HG03521 (cell line): Measurements from ENCODE around the gene CCR2.

Experiments
- ATAC-seq: cut with Tn5 transposase; IDR thresholded peaks from one replicate; pipeline ENCODE4 v1.9.1; 2021; ENCODE audit warnings: mild to moderate bottlenecking, moderate library complexity; ENCODE audit not compliant: unreplicated experiment

CCR2 gene

DNA sequence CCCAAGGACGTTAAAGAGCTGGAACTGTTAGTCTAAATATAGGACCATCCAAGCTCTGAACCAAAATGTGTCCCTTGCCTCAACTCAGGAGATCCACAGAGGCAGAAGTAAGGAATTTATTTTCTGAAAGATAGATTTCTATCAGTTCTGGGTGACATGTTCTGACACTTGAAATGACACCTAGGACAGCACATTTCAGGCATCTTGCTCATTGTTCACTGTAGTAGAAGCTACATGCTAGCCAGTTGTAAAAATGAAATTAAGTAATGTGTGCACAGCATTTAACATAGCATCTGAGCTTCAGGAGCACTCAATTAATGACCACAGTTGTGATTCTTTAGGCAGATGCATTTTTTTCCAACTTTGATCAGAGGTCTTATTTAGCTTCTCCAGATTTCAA lies 567 bp downstream of the CCR2 start:
- no peak for ATAC-seq

DNA sequence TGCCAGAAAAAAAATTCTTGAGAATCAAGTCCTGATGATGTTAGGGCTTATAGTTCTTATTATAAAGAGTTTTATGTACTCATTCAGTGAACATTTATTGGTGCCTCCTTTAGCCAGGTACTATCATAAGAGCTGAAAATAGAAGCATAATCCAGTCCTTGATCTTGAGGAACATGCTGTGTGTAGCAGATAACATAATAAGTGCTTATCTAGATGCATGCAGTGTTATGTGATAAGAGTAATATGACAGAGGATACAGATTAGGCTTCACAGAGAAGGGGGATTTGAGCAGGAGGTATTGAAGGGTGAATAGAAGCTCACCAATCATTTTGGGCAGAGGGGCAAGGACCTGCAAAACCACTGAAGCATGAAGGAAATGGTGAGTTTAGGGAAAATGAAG lies 1.1 kb downstream of the CCR2 start:
- no peak for ATAC-seq

DNA sequence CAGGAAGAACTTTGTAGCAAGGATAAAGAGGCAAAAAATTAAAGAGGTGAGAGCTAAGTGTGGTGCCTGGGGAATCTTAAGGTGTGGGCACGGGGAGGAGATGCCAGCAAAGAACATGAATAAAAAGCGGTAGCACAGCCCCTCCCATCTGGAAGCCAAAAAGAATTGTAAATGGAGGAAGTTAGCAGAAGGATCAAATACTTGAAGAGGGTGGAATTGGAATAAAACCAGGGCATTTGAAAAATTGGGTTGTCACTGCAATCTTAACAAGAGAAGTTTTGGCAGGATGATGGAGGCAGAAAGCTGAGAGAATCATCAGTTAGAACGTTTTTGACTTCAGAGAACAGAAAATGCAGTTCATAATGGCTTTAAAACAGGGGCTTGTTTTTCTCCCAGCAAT lies 2.4 kb downstream of the CCR2 start:
- no peak for ATAC-seq

DNA sequence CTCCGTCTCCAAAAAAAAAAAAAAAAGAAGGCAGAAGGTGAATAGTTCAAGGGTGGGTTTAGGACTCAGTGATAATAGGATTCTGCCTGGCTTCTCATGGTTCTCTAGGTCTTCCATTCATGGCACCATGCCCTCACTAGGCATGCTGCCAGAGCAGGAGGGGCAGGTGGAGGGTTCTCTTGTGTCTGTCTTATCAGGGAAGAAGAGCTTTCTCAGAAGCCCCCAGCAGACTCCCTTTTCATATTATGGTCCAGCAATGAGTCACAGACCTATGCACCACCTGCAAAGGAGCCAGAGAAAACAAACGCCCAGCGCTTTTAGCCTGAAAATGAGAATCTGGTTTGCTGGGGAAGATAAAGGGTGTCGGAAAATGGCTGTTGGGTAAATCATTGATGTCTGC lies 3.0 kb downstream of the CCR2 start:
- ATAC-seq, result no peak

DNA sequence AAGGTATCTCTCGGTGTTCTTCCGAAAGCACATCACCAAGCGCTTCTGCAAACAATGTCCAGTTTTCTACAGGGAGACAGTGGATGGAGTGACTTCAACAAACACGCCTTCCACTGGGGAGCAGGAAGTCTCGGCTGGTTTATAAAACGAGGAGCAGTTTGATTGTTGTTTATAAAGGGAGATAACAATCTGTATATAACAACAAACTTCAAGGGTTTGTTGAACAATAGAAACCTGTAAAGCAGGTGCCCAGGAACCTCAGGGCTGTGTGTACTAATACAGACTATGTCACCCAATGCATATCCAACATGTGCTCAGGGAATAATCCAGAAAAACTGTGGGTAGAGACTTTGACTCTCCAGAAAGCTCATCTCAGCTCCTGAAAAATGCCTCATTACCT lies 4.6 kb downstream of the CCR2 start:
- no peak for ATAC-seq

DNA sequence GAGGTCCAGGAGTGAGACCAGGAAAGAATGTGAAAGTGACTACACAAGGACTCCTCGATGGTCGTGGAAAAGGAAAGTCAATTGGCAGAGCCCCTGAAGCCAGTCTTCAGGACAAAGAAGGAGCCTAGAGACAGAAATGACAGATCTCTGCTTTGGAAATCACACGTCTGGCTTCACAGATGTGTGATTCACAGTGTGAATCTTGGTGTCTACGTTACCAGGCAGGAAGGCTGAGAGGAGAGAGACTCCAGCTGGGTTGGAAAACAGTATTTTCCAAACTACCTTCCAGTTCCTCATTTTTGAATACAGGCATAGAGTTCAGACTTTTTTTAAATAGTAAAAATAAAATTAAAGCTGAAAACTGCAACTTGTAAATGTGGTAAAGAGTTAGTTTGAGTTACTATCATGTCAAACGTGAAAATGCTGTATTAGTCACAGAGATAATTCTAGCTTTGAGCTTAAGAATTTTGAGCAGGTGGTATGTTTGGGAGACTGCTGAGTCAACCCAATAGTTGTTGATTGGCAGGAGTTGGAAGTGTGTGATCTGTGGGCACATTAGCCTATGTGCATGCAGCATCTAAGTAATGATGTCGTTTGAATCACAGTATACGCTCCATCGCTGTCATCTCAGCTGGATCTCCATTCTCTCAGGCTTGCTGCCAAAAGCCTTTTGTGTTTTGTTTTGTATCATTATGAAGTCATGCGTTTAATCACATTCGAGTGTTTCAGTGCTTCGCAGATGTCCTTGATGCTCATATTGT lies 6.0 kb downstream of the CCR2 start:
- no peak for ATAC-seq

DNA sequence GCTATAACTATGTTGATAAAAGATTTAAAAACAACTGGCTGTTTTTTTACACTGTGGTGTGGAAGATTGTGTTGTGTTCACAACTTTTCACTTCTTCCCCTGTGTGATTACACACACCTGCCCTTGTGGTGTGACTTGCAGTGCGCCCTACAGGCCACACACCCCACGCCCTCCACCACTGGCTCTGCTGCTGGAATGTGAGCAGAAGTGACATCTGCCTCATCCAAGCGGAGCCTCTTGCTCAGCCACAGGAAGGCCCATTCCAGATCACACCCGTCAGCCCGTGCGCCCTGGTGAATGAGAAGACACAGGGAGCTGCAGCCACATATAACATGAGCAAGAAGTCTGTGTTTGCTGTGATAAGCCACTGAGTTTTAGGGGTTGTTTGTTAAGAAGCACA lies 7.0 kb downstream of the CCR2 start:
- ATAC-seq, result no peak

DNA sequence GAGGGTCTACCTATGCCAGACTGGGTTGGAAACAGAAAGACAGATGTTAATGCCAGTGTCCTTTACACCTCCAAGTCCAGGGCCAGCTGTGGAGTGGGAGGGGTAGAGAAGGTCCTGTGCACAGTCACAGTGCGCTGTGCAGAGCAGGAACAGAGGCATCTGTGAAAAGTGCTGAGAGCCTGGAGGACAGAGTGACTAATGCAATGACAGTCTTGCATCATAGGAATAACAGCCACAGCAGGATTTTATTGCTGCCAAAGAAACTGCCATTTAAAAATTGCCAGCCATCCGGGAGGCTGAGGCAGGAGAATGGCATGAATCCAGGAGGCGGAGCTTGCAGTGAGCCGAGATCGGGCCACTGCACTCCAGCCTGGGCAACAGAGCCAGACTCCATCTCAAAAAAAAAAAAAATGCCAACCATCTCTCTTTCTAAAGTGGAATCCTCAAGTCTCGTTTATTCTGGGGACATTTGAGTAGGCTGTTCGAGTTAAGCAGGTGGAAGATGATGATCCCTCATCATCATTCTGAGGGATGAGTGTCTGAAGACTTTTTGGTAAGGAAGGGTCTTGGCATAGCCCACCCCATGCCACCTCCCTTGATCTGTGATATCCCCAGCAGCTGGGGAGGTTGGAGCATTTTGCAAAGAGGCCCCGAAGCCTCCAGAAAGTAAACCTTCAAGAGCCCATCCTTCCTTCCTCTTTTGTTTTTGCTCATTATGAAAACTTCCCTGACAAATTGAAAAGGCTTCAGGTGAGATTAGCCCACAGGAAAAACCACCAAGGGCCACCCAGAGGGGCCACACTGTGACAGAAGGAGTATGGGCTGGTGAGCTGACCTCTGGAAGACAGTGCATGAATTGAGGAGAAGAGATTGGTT lies 7.7 kb downstream of the CCR2 start:
- no peak for ATAC-seq

DNA sequence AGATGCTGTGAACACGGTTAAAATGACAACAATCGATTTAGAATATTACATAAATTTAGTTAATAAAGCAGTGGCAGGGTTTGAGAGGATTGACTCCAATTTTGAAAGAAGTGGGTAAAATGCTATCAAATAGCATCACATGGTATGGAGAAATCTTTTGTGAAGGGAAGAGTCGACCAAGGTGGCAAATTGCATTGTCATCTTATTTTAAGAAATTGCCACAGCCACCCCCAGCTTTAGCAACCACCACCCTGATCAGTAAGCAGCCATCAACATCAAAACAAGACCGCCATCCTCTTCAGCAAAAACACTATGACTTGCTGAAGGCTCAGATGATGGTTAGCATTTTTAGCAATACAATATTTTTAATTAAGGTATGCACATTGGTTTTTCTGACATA lies 11.1 kb downstream of the CCR2 start:
- no peak for ATAC-seq

DNA sequence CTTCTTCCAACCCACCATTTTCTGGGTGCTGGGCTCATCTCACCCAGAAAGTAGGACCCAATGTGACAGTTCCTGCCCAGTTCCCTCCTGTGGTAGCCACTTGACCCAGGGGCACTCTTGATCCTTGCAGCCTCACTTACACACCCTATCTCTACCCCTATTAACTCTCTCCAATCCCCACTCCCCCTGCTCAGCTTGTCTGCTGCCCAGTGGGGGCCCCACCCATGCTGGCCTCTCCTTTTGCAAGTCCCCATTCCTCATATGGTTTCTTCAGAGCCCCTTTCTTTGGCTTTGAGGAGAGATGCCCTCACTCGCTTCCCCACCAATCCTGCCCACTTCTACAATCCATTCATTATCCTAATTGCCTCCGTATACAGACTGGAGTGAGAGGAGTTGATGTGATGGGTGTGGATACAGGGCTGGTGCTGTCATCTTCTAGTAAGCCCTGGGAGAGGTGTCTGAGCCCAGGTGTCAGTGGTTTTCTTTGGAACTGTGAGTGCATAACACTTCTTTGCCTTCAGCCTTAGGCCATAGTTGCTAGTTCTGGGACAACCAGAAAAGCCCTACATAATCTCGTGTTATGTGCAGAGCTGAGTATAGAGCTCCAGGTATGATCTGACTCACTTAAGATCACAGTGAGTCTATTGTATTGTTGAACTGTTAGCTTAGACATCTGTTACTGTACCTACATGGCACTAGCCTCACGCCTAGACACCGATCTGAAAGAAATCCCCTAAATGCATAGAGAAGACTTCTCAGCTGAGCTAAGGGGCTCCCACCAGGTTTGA lies 12.0 kb downstream of the CCR2 start:
- no peak for ATAC-seq

DNA sequence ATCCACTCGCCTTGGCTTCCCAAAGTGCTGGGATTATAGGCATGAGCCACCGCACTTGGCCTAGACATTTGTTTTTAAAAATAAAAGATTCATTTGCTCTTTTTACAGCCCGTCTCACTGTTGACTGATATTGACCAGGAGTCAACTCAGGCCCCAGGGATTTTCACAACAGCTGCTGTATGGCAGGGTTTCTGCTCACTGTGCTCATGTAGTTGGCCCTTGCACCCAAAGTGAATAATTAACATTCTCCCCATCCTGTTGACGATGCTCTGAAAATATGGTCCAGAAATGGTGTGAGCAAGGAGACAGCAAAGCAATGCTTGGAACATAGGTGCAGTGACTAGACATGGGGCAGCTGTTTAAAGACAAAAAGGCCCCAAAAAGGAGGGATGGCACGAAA lies 13.9 kb downstream of the CCR2 start:
- no peak for ATAC-seq

DNA sequence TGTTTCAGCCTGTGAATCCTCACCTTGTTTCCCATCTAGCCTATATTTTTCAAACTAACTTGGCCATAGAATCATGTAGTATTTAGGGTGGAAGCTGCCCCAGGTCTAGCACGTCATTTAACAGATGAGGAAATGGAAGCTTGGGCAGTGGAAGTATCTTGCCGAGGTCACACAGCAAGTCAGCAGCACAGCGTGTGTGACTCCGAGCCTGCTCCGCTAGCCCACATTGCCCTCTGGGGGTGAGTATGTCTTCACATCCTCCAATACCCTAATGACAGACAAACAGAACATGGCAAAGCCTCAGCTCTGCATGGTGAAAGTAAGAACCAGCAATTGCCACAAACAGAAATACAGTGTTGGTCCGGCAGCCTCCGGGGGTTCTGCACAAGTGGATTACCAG lies 14.7 kb downstream of the CCR2 start:
- ATAC-seq, result no peak

DNA sequence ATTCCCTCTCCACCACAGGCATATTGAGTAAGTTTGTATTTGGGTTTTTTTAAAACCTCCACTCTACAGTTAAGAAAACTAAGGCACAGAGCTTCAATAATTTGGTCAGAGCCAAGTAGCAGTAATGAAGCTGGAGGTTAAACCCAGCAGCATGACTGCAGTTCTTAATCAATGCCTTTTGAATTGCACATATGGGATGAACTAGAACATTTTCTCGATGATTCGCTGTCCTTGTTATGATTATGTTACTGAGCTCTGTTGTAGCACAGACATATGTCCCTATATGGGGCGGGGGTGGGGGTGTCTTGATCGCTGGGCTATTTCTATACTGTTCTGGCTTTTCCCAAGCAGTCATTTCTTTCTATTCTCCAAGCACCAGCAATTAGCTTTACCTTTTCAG lies 15.2 kb downstream of the CCR2 start:
- no peak for ATAC-seq

DNA sequence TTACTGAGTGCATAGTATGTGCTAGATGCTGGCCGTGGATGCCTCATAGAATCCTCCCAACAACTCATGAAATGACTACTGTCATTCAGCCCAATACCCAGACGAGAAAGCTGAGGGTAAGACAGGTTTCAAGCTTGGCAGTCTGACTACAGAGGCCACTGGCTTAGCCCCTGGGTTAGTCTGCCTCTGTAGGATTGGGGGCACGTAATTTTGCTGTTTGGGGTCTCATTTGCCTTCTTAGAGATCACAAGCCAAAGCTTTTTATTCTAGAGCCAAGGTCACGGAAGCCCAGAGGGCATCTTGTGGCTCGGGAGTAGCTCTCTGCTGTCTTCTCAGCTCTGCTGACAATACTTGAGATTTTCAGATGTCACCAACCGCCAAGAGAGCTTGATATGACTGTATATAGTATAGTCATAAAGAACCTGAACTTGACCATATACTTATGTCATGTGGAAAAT lies 15.8 kb downstream of the CCR2 start:
- ATAC-seq, result peak; percentile 54

DNA sequence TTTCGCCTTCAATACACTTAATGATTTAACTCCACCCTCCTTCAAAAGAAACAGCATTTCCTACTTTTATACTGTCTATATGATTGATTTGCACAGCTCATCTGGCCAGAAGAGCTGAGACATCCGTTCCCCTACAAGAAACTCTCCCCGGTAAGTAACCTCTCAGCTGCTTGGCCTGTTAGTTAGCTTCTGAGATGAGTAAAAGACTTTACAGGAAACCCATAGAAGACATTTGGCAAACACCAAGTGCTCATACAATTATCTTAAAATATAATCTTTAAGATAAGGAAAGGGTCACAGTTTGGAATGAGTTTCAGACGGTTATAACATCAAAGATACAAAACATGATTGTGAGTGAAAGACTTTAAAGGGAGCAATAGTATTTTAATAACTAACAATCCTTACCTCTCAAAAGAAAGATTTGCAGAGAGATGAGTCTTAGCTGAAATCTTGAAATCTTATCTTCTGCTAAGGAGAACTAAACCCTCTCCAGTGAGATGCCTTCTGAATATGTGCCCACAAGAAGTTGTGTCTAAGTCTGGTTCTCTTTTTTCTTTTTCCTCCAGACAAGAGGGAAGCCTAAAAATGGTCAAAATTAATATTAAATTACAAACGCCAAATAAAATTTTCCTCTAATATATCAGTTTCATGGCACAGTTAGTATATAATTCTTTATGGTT lies 17.1 kb downstream of the CCR2 start, which contains the start of gene CCR5:
Gene CCR5, plus strand, starts transcription at position 108 of the 680 bp plus-strand sequence. CDS start 1,957 bp downstream, outside the sequence.
- ATAC-seq, result no peak

DNA sequence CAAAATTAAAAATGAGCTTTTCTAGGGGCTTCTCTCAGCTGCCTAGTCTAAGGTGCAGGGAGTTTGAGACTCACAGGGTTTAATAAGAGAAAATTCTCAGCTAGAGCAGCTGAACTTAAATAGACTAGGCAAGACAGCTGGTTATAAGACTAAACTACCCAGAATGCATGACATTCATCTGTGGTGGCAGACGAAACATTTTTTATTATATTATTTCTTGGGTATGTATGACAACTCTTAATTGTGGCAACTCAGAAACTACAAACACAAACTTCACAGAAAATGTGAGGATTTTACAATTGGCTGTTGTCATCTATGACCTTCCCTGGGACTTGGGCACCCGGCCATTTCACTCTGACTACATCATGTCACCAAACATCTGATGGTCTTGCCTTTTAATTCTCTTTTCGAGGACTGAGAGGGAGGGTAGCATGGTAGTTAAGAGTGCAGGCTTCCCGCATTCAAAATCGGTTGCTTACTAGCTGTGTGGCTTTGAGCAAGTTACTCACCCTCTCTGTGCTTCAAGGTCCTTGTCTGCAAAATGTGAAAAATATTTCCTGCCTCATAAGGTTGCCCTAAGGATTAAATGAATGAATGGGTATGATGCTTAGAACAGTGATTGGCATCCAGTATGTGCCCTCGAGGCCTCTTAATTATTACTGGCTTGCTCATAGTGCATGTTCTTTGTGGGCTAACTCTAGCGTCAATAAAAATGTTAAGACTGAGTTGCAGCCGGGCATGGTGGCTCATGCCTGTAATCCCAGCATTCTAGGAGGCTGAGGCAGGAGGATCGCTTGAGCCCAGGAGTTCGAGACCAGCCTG lies 17.8 kb downstream of the CCR2 start:
- no peak for ATAC-seq

DNA sequence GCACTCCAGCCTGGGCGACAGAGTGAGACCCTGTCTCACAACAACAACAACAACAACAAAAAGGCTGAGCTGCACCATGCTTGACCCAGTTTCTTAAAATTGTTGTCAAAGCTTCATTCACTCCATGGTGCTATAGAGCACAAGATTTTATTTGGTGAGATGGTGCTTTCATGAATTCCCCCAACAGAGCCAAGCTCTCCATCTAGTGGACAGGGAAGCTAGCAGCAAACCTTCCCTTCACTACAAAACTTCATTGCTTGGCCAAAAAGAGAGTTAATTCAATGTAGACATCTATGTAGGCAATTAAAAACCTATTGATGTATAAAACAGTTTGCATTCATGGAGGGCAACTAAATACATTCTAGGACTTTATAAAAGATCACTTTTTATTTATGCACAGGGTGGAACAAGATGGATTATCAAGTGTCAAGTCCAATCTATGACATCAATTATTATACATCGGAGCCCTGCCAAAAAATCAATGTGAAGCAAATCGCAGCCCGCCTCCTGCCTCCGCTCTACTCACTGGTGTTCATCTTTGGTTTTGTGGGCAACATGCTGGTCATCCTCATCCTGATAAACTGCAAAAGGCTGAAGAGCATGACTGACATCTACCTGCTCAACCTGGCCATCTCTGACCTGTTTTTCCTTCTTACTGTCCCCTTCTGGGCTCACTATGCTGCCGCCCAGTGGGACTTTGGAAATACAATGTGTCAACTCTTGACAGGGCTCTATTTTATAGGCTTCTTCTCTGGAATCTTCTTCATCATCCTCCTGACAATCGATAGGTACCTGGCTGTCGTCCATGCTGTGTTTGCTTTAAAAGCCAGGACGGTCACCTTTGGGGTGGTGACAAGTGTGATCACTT lies 18.8 kb downstream of the CCR2 start:
- ATAC-seq, result no peak

DNA sequence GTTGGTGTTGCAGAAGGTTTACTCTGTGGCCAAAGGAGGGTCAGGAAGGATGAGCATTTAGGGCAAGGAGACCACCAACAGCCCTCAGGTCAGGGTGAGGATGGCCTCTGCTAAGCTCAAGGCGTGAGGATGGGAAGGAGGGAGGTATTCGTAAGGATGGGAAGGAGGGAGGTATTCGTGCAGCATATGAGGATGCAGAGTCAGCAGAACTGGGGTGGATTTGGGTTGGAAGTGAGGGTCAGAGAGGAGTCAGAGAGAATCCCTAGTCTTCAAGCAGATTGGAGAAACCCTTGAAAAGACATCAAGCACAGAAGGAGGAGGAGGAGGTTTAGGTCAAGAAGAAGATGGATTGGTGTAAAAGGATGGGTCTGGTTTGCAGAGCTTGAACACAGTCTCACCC lies 20.8 kb downstream of the CCR2 start:
- ATAC-seq, result no peak

DNA sequence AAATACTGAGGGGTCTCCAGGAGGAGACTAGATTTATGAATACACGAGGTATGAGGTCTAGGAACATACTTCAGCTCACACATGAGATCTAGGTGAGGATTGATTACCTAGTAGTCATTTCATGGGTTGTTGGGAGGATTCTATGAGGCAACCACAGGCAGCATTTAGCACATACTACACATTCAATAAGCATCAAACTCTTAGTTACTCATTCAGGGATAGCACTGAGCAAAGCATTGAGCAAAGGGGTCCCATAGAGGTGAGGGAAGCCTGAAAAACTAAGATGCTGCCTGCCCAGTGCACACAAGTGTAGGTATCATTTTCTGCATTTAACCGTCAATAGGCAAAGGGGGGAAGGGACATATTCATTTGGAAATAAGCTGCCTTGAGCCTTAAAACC lies 21.3 kb downstream of the CCR2 start:
- no peak for ATAC-seq
